GM12878 (cell line): ENCODE results near the gene TLCD2.

Source experiments
- EED ChIP-seq: sonication (generic); IDR thresholded peaks from 2 replicates; pipeline ENCODE4 v1.6.1; 2016; ENCODE audit warnings: antibody characterized with exemption, low read depth
- ELK1 ChIP-seq: IDR thresholded peaks from 2 replicates; pipeline ENCODE4 v1.6.1; 2012; ENCODE audit warnings: low read depth, low read length, improper control_type of control experiment
- SIN3A ChIP-seq: IDR thresholded peaks from 2 replicates; pipeline ENCODE4 v1.6.1; 2012; ENCODE audit warnings: low read depth, low read length, improper control_type of control experiment
- YBX1 ChIP-seq: fragments of 450-650 bp; IDR thresholded peaks from 2 replicates; pipeline ENCODE4 v1.6.1; 2016; ENCODE audit warnings: antibody characterized with exemption

- TF ChIP-seq EED: no peak
- TF ChIP-seq YBX1: no peak
- no peak for TF ChIP-seq SIN3A
- no peak for TF ChIP-seq ELK1
These were observed 3.1 kb upstream of the TLCD2 start for GRCh38 chr17:1713160-1713877.
